ENCODE data around the gene ARHGAP1. TPM values are rescaled to one million over a fixed set of nuclear protein-coding genes. Genes with fewer than 3 reads are reported as not detected.

Gene ARHGAP1
- total RNA-seq, 1 experiment from 2014 or later, result 53.0 TPM

GRCh38 chr11:46681814-46682213 lies 18.6 kb downstream of the ARHGAP1 start:
- TF ChIP-seq ZNF219 (CRISPR knock-in tag; IDR thresholded peaks at IDR 0.05; ENCODE audit: borderline replicate concordance) (no peak), PRDM15 (CRISPR knock-in tag; IDR thresholded peaks at IDR 0.05) (no peak), CREM (CRISPR knock-in tag; IDR thresholded peaks at IDR 0.05) (no peak), SP1 (CRISPR knock-in tag; conservative IDR thresholded peaks at IDR 0.05) (no peak), AFF4 (CRISPR knock-in tag; IDR thresholded peaks at IDR 0.05; ENCODE audit: borderline replicate concordance) (no peak), ESRRA (CRISPR knock-in tag; IDR thresholded peaks at IDR 0.05; ENCODE audit: borderline replicate concordance) (no peak), KAT7 (CRISPR knock-in tag; IDR thresholded peaks at IDR 0.05; ENCODE audit: borderline replicate concordance) (no peak), NFE2L1 (CRISPR knock-in tag; IDR thresholded peaks at IDR 0.05) (no peak), SOX15 (CRISPR knock-in tag; IDR thresholded peaks at IDR 0.05) (no peak), FOXP4 (CRISPR knock-in tag; IDR thresholded peaks at IDR 0.05) (no peak), ELF4 (CRISPR knock-in tag; IDR thresholded peaks at IDR 0.05; ENCODE audit: low read depth) (no peak), ZNF423 (CRISPR knock-in tag; IDR thresholded peaks at IDR 0.05) (no peak), ZNF138 (CRISPR knock-in tag; conservative IDR thresholded peaks at IDR 0.05) (no peak), MLX (CRISPR knock-in tag; IDR thresholded peaks at IDR 0.05) (no peak)
- POLR2A ChIA-PET, result interaction anchor here (0.7 kb wide), 1 partner anchor 16 kb away, joined by 3 read pairs; no protein-coding TSS in a partner anchor
- DNase-seq (ENCODE audit: low spot score), result no peak

GRCh38 chr11:46680815-46681214 lies 19.6 kb downstream of the ARHGAP1 start:
- Mint-ChIP-seq H3K4me1 (peaks cover 6% of the 10 kb centered on the region; the same call in 1 of the 2 replicates), H3K9me3 (no peaks in the 10 kb centered on the region), H3K4me3 (no peak overlapping the region), H3K27ac (no peak overlapping the region), H3K36me3 (0 out of 2 replicates have a peak, but pooled peaks cover 4% of the 10 kb centered on the region), H3K27me3 (ENCODE audit: low read depth) (no peaks in the 10 kb centered on the region)
- ATAC-seq, result no peak
- TF ChIP-seq FOXP1 (CRISPR knock-in tag; IDR thresholded peaks at IDR 0.05; ENCODE audit: borderline replicate concordance) (no peak), ZNF416 (CRISPR knock-in tag; IDR thresholded peaks at IDR 0.05) (no peak), ZNF425 (CRISPR knock-in tag; conservative IDR thresholded peaks at IDR 0.05) (no peak), IRF1 (CRISPR knock-in tag; IDR thresholded peaks at IDR 0.05) (no peak), FOXK1 (CRISPR knock-in tag; IDR thresholded peaks at IDR 0.05) (no peak), IRF2 (CRISPR knock-in tag; IDR thresholded peaks at IDR 0.05; ENCODE audit: borderline replicate concordance, low read depth) (no peak), NR2C2 (CRISPR knock-in tag; IDR thresholded peaks at IDR 0.05) (no peak), EMX1 (CRISPR knock-in tag; IDR thresholded peaks at IDR 0.05) (no peak), MYBL2 (CRISPR knock-in tag; IDR thresholded peaks at IDR 0.05) (no peak)
- DNase-seq (ENCODE audit: low spot score), result no peak
- ChIA-PET CTCF (no interaction called here), POLR2A (no interaction called here)

More at GRCh38 chr11:46681814-46682213, 18.6 kb downstream of the ARHGAP1 start:
- no peaks in the 10 kb centered on the region for H3K9me3 Mint-ChIP-seq
- no peaks in the 10 kb centered on the region for H3K27me3 Mint-ChIP-seq (ENCODE audit: low read depth)
- peaks cover 6% of the 10 kb centered on the region; the same call in 1 of the 2 replicates for H3K36me3 Mint-ChIP-seq
- H3K4me3 Mint-ChIP-seq, result no peak overlapping the region
- no peak overlapping the region for H3K27ac Mint-ChIP-seq
- 0 out of 2 replicates have a peak, but pooled peaks cover 5% of the 10 kb centered on the region for H3K4me1 Mint-ChIP-seq
- CTCF ChIA-PET, result interaction anchor here (1.3 kb wide), 1 partner anchor 12 kb away, joined by 4 read pairs; no protein-coding TSS in a partner anchor
- ATAC-seq, result no peak
